ENCODE data around the gene MACO1. TPM values are rescaled to one million over a fixed set of nuclear protein-coding genes. Genes with fewer than 3 reads are reported as not detected.
A peak's percentile ranks its signal among the peaks of the same experiment; 100 is the strongest.

The MACO1 gene
- total and polyA plus RNA-seq, 2 of the 13 experiments (the other 11 are each of a cell fraction or from before 2014, with no cell fraction given), result 9.7 to 17.0 TPM

GRCh38 chr1:25458541-25459298, 28.0 kb downstream of the MACO1 start (continued):
- TF ChIP-seq ZNF597 (CRISPR knock-in tag; IDR thresholded peaks at IDR 0.05) (no peak), ZNF577 (CRISPR knock-in tag; IDR thresholded peaks at IDR 0.05; ENCODE audit: borderline replicate concordance, low read depth) (no peak), GZF1 (CRISPR knock-in tag; IDR thresholded peaks at IDR 0.05) (no peak), ELK4 (CRISPR knock-in tag; IDR thresholded peaks at IDR 0.05; ENCODE audit: borderline replicate concordance) (no peak), ZNF296 (CRISPR knock-in tag; conservative IDR thresholded peaks at IDR 0.05) (no peak), ZNF619 (CRISPR knock-in tag; IDR thresholded peaks at IDR 0.05) (no peak), POGZ (CRISPR knock-in tag; IDR thresholded peaks at IDR 0.05) (0 out of 2 replicates have a peak, but pooled peaks have one; percentile 37), NFKBIZ (CRISPR knock-in tag; IDR thresholded peaks at IDR 0.05) (no peak), TFDP2 (CRISPR knock-in tag; IDR thresholded peaks at IDR 0.05) (no peak), ELF3 (CRISPR knock-in tag; IDR thresholded peaks at IDR 0.05) (no peak), ZBTB44 (CRISPR knock-in tag; IDR thresholded peaks at IDR 0.05) (no peak), ZNF30 (CRISPR knock-in tag; IDR thresholded peaks at IDR 0.05) (no peak), ZNF788 (CRISPR knock-in tag; IDR thresholded peaks at IDR 0.05; ENCODE audit: borderline replicate concordance) (no peak), ZNF776 (CRISPR knock-in tag; IDR thresholded peaks at IDR 0.05) (no peak), AFF4 (CRISPR knock-in tag; IDR thresholded peaks at IDR 0.05) (no peak), NFIC (IDR thresholded peaks at IDR 0.05; ENCODE audit: low read length) (no peak), FOXJ3 (CRISPR knock-in tag; IDR thresholded peaks at IDR 0.05; ENCODE audit: borderline replicate concordance) (peak; percentile 65; the same call in 1 of the 2 replicates), ZNF598 (CRISPR knock-in tag; IDR thresholded peaks at IDR 0.05; ENCODE audit: borderline replicate concordance) (no peak), ZNF747 (CRISPR knock-in tag; IDR thresholded peaks at IDR 0.05; ENCODE audit: borderline replicate concordance) (no peak), ZNF414 (CRISPR knock-in tag; IDR thresholded peaks at IDR 0.05) (no peak)

Measured in HepG2 (cell line).